ENCODE data around the gene ABCA1. TPM values are rescaled to one million over a fixed set of nuclear protein-coding genes. Genes with fewer than 3 reads are reported as not detected.
"Not testable (repeated sequence)": the region's sequence is repeated elsewhere in the genome, so short reads cannot be mapped to it uniquely, and the experiment has no call there.

Gene ABCA1
- total RNA-seq, 1 donor from 2014 or later, result 33.4 TPM

- peak; percentile 45 for DNase-seq (ENCODE audit: low spot score)
Measured at GRCh38 chr9:104906441-104907277, 21.3 kb downstream of the ABCA1 start.

- no peak for DNase-seq (ENCODE audit: low spot score)
Measured at GRCh38 chr9:104905931-104906330, 22.0 kb downstream of the ABCA1 start.

- no peak for DNase-seq (ENCODE audit: low spot score)
Measured at GRCh38 chr9:104905153-104905901, 22.6 kb downstream of the ABCA1 start.

GRCh38 chr9:104903609-104904008 is 24.3 kb downstream of the ABCA1 start:
- DNase-seq (ENCODE audit: low spot score), result no peak

- DNase-seq (ENCODE audit: low spot score), result no peak
Measured at GRCh38 chr9:104900871-104901270, 27.1 kb downstream of the ABCA1 start.

- DNase-seq (ENCODE audit: low spot score), result no peak
Measured at GRCh38 chr9:104900324-104900723, 27.6 kb downstream of the ABCA1 start.

- DNase-seq (ENCODE audit: low spot score), result no peak
Measured at GRCh38 chr9:104899759-104900247, 28.2 kb downstream of the ABCA1 start.

GRCh38 chr9:104898376-104898775 is 29.6 kb downstream of the ABCA1 start:
- DNase-seq (ENCODE audit: low spot score), result not testable (repeated sequence)

- DNase-seq (ENCODE audit: low spot score), result no peak
Measured at GRCh38 chr9:104896131-104896530, 31.8 kb downstream of the ABCA1 start.

- no peak for DNase-seq (ENCODE audit: low spot score)
Measured at GRCh38 chr9:104895572-104895971, 32.4 kb downstream of the ABCA1 start.

GRCh38 chr9:104892701-104893100 is 35.3 kb downstream of the ABCA1 start:
- no peak for DNase-seq (ENCODE audit: low spot score)

GRCh38 chr9:104890433-104890770 is 37.6 kb downstream of the ABCA1 start:
- DNase-seq (ENCODE audit: low spot score), result no peak

GRCh38 chr9:104885818-104886709 is 41.9 kb downstream of the ABCA1 start:
- no peak for DNase-seq (ENCODE audit: low spot score)

- DNase-seq (ENCODE audit: low spot score), result no peak
Measured at GRCh38 chr9:104883169-104883568, 44.8 kb downstream of the ABCA1 start.

GRCh38 chr9:104882566-104882965 is 45.4 kb downstream of the ABCA1 start:
- no peak for DNase-seq (ENCODE audit: low spot score)

GRCh38 chr9:104882086-104882485 is 45.9 kb downstream of the ABCA1 start:
- DNase-seq (ENCODE audit: low spot score), result no peak

GRCh38 chr9:104879555-104880309 is 48.2 kb downstream of the ABCA1 start:
- no peak for DNase-seq (ENCODE audit: low spot score)

GRCh38 chr9:104876587-104876986 is 51.4 kb downstream of the ABCA1 start:
- no peak for DNase-seq (ENCODE audit: low spot score)

GRCh38 chr9:104875897-104876296 is 52.1 kb downstream of the ABCA1 start:
- no peak for DNase-seq (ENCODE audit: low spot score)

GRCh38 chr9:104875320-104875719 is 52.6 kb downstream of the ABCA1 start:
- no peak for DNase-seq (ENCODE audit: low spot score)

GRCh38 chr9:104873489-104873850 is 54.5 kb downstream of the ABCA1 start:
- DNase-seq (ENCODE audit: low spot score), result no peak
